Transverse colon (tissue), 4 donors: ENCODE measurements around the gene EEF1B2. TPM values are rescaled to one million over a fixed set of nuclear protein-coding genes. Genes with fewer than 3 reads are reported as not detected.
"Not testable (repeated sequence)": the region's sequence is repeated elsewhere in the genome, so short reads cannot be mapped to it uniquely, and the experiment has no call there.

Experiments
- DNase-seq: peaks from one replicate; pipeline ENCODE4 v3.0.0-alpha.2; 2019
- H3K27ac ChIP-seq, 4 donors: fragments of 200-600 bp; sonication (generic); 2 replicates each; pipeline ENCODE4 v1.5.1; 2016 to 2018; ENCODE audit warnings: inconsistent platforms in 4 of 4
- H3K27me3 ChIP-seq: fragments of 200-600 bp; sonication (generic); 2 replicates; pipeline ENCODE4 v1.5.1; 2017; ENCODE audit warnings: inconsistent platforms
- H3K36me3 ChIP-seq, 4 donors: fragments of 200-600 bp; sonication (generic); 2 replicates each; pipeline ENCODE4 v1.5.1; 2017 to 2019; ENCODE audit warnings: inconsistent platforms in 4 of 4
- H3K4me1 ChIP-seq, 4 donors: fragments of 200-600 bp; sonication (generic); 2 replicates each; pipeline ENCODE4 v1.5.1; 2017 to 2020; ENCODE audit warnings: inconsistent platforms in 4 of 4
- H3K4me3 ChIP-seq, 4 donors: fragments of 200-600 bp; sonication (generic); 1 replicate in 1 of 4; 2 replicates in 3 of 4; pipeline versions ENCODE4 v1.5.1 to v1.6.1; 2017 to 2019; ENCODE audit warnings: inconsistent platforms in 4 of 4
- H3K9me3 ChIP-seq, 2 donors: fragments of 200-600 bp; sonication (generic); 2 replicates each; pipeline ENCODE4 v1.5.1; 2017 to 2019; ENCODE audit warnings: inconsistent platforms in 2 of 2
- CTCF ChIP-seq, 5 experiments: fragments of 200-600 bp in 3 of 5; fragments of 450-650 bp in 2 of 5; sonication (generic) in 3 of 5; IDR thresholded peaks; 1 replicate in 2 of 5; 2 replicates in 3 of 5; pipeline ENCODE4 v1.5.1; 2016 to 2017; ENCODE audit warnings: antibody characterized with exemption in 5 of 5, inconsistent platforms in 3 of 5, mild to moderate bottlenecking in 2 of 5, moderate library complexity in 1 of 5
- EP300 ChIP-seq: sonication (generic); formaldehyde crosslinking; IDR thresholded peaks from one replicate; pipeline ENCODE4 v1.6.1; 2017; ENCODE audit warnings: antibody characterized with exemption, low read depth
- POLR2A ChIP-seq: fragments of 450-650 bp; IDR thresholded peaks from one replicate; pipeline ENCODE4 v1.6.1; 2016; ENCODE audit warnings: antibody characterized with exemption, mild to moderate bottlenecking, moderate library complexity
- POLR2AphosphoS5 ChIP-seq, 3 donors: sonication (generic); formaldehyde crosslinking; IDR thresholded peaks; one replicate each; pipeline ENCODE4 v1.6.1; 2016; ENCODE audit warnings: antibody characterized with exemption in 3 of 3
- WGBS, 2 donors: methylation state at CpG; one replicate each; pipeline ENCODE4 v1.1.5; 2018; ENCODE audit warnings: low coverage in 1 of 2; 5-methylcytosine and 5-hydroxymethylcytosine counted together
- in situ Hi-C, 4 donors: fragments of 200-750 bp; cut with MboI; loops; one replicate each; pipeline versions ENCODE4 v1.15.0 to v1.15.1; 2017; ENCODE audit warnings: low sequenced_read_pairs in 3 of 4, low pct_ligation_motif_present in 1 of 4, low pct_unique_long_range_greater_than_20kb in 1 of 4
- intact Hi-C: fragments of 100-400 bp; cut with DNase I; formaldehyde crosslinking; loops from one replicate; pipeline ENCODE4 v1.15.1; 2023; ENCODE audit warnings: low total_unique reads
- total RNA-seq, 4 donors: library from RNA; depleted of rRNA; stranded (reverse); fragments of >200 nt; gene quantifications; one replicate each; pipeline ENCODE4 v1.1.0, GENCODE V29; 2016

EEF1B2 gene
- total RNA-seq, 4 donors from 2014 or later, result 83.0 to 261 (median 183) TPM

GRCh38 chr2:206160807-206161179 is 1.1 kb downstream of the EEF1B2 start:
- intact Hi-C loops (no loop called here), in situ Hi-C loops (no loop called here)
- DNase-seq, result no peak
- Histone ChIP-seq H3K4me3 (peak overlapping the region in 2 of 4 donors; percentile 84 to 88), H3K27ac (peak overlapping the region; percentile 93 to 97 (median 94)), H3K9me3 (no peaks in the 10 kb centered on the region), H3K4me1 (peaks cover 13 to 33% (median 25%) of the 10 kb centered on the region in 4 donors), H3K27me3 (no peaks in the 10 kb centered on the region), H3K36me3 (peaks cover 0 to 26% (median 10%) of the 10 kb centered on the region in 4 donors)
- 35 to 44% methylated on average over 1 to 2 of the region's 2 CpGs for WGBS, 2 donors
- TF ChIP-seq POLR2A (no peak), EP300 (no peak), POLR2AphosphoS5 (IDR thresholded peaks at IDR 0.05) (no peak), CTCF (IDR thresholded peaks at IDR 0.05) (no peak)

DNA sequence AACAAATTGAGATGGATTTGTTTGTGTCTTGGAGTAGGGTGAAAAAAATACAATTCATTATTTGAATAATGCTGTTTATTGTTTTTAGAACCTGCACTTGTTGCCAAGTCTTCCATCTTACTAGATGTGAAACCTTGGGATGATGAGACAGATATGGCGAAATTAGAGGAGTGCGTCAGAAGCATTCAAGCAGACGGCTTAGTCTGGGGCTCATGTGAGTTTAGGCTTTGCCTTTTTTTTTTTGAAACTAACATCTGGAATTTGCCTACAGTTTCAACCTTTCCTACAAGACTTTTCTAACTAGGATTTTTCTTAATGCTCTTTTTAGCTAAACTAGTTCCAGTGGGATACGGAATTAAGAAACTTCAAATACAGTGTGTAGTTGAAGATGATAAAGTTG is 2.7 kb downstream of the EEF1B2 start:
- 82 to 89% methylated on average over 3 to 4 of the region's 4 CpGs for WGBS, 2 donors
- H3K27me3 ChIP-seq, in situ Hi-C loops, H3K27ac ChIP-seq, intact Hi-C loops, DNase-seq, H3K9me3 ChIP-seq, H3K4me3 ChIP-seq: not testable (repeated sequence)
- Histone ChIP-seq H3K36me3 (peaks cover 0 to 26% (median 10%) of the 10 kb centered on the region in 4 donors), H3K4me1 (peaks cover 8 to 21% (median 17%) of the 10 kb centered on the region in 4 donors)

GRCh38 chr2:206163251-206163880 is 3.7 kb downstream of the EEF1B2 start:
- no peak for TF ChIP-seq POLR2A
- no peak for TF ChIP-seq EP300
- no peak for TF ChIP-seq CTCF (IDR thresholded peaks at IDR 0.05)
- TF ChIP-seq POLR2AphosphoS5 (IDR thresholded peaks at IDR 0.05), result no peak
- 84 to 88% methylated on average over 2 to 3 of the region's 3 CpGs for WGBS, 2 donors
- Histone ChIP-seq H3K9me3 (no peaks in the 10 kb centered on the region), H3K4me3 (no peak overlapping the region), H3K27ac (no peak overlapping the region), H3K27me3 (no peaks in the 10 kb centered on the region), H3K4me1 (peaks cover 5 to 13% (median 11%) of the 10 kb centered on the region in 4 donors), H3K36me3 (peaks cover 0 to 26% (median 10%) of the 10 kb centered on the region in 4 donors)
- DNase-seq, result no peak
- intact Hi-C loops (no loop called here), in situ Hi-C loops (no loop called here)

DNA sequence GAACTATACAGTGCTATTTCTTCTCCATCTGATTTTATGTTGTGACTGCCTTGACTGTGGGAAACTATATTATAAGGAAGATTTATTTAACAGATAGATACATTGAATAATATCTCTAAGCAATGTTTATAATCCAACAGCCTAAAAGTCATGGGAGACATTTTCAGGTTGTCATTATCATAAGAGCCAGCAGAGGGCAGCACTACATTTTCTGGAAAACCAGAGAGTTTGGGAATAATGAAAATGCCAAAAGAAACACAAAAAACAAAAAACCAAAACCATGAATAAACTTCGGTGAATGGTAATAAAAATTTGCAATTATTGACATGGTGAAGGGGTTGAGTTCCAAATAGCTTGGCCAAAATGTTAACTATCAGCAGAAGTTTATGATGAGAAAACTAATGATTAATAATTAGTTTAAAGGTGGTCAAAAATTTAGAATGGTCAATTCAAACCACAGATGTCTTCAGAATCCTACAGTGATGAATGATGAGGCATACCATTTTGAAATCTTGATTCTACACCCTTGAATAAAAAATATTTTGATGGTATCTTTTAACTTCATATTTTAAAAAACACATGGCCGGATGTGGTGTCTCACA is 4.7 kb downstream of the EEF1B2 start:
- H3K27ac ChIP-seq, result no peak overlapping the region
- no peaks in the 10 kb centered on the region for H3K27me3 ChIP-seq
- intact Hi-C loops (no loop called here), in situ Hi-C loops (no loop called here)
- peak; percentile 13 for DNase-seq
- no peak overlapping the region for H3K4me3 ChIP-seq
- 62 to 67% methylated on average over 2 of the region's 2 CpGs for WGBS, 2 donors
- TF ChIP-seq POLR2AphosphoS5 (IDR thresholded peaks at IDR 0.05) (no peak), EP300 (no peak), CTCF (IDR thresholded peaks at IDR 0.05) (peak; percentile 63 to 80 (median 73)), POLR2A (no peak)
- H3K9me3 ChIP-seq, result no peaks in the 10 kb centered on the region
- peaks cover 0 to 26% (median 10%) of the 10 kb centered on the region in 4 donors for H3K36me3 ChIP-seq
- peaks cover 5 to 13% (median 11%) of the 10 kb centered on the region in 4 donors for H3K4me1 ChIP-seq

DNA sequence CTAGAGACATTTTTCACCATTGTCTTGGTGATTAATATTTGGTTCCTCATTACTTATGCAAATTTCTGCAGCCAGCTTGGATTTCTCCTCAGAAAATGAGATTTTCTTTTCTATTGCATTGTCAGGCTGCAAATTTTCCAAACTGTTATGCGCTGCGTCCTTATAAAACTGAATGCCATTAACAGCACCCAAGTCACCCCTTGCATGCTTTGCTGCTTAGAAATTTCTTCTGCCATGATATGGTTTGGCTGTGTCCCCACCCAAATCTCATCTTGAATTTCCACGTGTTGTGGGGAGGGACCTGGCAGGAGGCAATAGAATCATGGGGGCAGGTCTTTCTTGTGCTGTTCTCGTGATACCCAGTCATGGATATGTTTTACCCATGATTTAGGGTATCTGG is 8.5 kb downstream of the EEF1B2 start:
- H3K36me3 ChIP-seq, in situ Hi-C loops, H3K27me3 ChIP-seq, H3K9me3 ChIP-seq, DNase-seq, H3K4me1 ChIP-seq, intact Hi-C loops, H3K27ac ChIP-seq, H3K4me3 ChIP-seq: not testable (repeated sequence)
- WGBS, 2 donors, result 93 to 97% methylated on average over 4 of the region's 4 CpGs

GRCh38 chr2:206171624-206172397 is 12.1 kb downstream of the EEF1B2 start:
- H3K27ac ChIP-seq, H3K9me3 ChIP-seq, in situ Hi-C loops, intact Hi-C loops, H3K36me3 ChIP-seq, DNase-seq, H3K4me3 ChIP-seq, H3K27me3 ChIP-seq, H3K4me1 ChIP-seq: not testable (repeated sequence)
- whole genome bisulfite sequencing, 2 donors, result 95% methylated on average over 15 of the region's 52 CpGs; no CpG with 5 or more reads in 1 of the 2 donors
